ENCODE data around the gene GBA3. TPM values are rescaled to one million over a fixed set of nuclear protein-coding genes. Genes with fewer than 3 reads are reported as not detected.

Gene GBA3
- total RNA-seq, 4 donors from 2014 or later, result 0.47 TPM; not detected in 3

GRCh38 chr4:22730021-22730420, 37.3 kb downstream of the GBA3 start:
- TF ChIP-seq EP300 (IDR thresholded peaks at IDR 0.05), result no peak
- no peak for TF ChIP-seq CTCF (IDR thresholded peaks at IDR 0.05)
- no peak for TF ChIP-seq POLR2AphosphoS5 (IDR thresholded peaks at IDR 0.05)
- Histone ChIP-seq H3K9me3 (no peaks in the 10 kb centered on the region), H3K4me1 (no peaks in the 10 kb centered on the region), H3K27me3 (no peaks in the 10 kb centered on the region), H3K4me3 (no peak overlapping the region), H3K36me3 (no peaks in the 10 kb centered on the region), H3K27ac (no peak overlapping the region)
- DNase-seq (ENCODE audit: low spot score in 2 of 2), result no peak
- WGBS, result 84% methylated on average over 3 of the region's 3 CpGs

GRCh38 chr4:22733816-22734215, 41.1 kb downstream of the GBA3 start:
- TF ChIP-seq POLR2AphosphoS5 (IDR thresholded peaks at IDR 0.05) (no peak), EP300 (IDR thresholded peaks at IDR 0.05) (no peak), POLR2A (IDR thresholded peaks at IDR 0.05) (no peak), CTCF (IDR thresholded peaks at IDR 0.05) (no peak)
- no peaks in the 10 kb centered on the region for H3K27me3 ChIP-seq
- DNase-seq (ENCODE audit: low spot score in 2 of 2), result no peak
- no peak overlapping the region for H3K27ac ChIP-seq
- H3K4me1 ChIP-seq, result no peaks in the 10 kb centered on the region
- no peaks in the 10 kb centered on the region for H3K36me3 ChIP-seq
- H3K9me3 ChIP-seq, result no peaks in the 10 kb centered on the region
- H3K4me3 ChIP-seq, result no peak overlapping the region
- 64% methylated on average over 3 of the region's 3 CpGs for WGBS

GRCh38 chr4:22736912-22737311, 44.2 kb downstream of the GBA3 start:
- no peak for TF ChIP-seq CTCF (IDR thresholded peaks at IDR 0.05)
- TF ChIP-seq POLR2A (IDR thresholded peaks at IDR 0.05), result no peak
- no peak for TF ChIP-seq POLR2AphosphoS5 (IDR thresholded peaks at IDR 0.05)
- no peak for TF ChIP-seq EP300 (IDR thresholded peaks at IDR 0.05)
- H3K36me3 ChIP-seq, result no peaks in the 10 kb centered on the region
- H3K9me3 ChIP-seq, result no peaks in the 10 kb centered on the region
- WGBS, result 89% methylated on average over 2 of the region's 2 CpGs
- DNase-seq (ENCODE audit: low spot score in 2 of 2), result no peak
- H3K4me1 ChIP-seq, result no peaks in the 10 kb centered on the region
- no peak overlapping the region for H3K27ac ChIP-seq
- H3K4me3 ChIP-seq, result no peak overlapping the region
- no peaks in the 10 kb centered on the region for H3K27me3 ChIP-seq

GRCh38 chr4:22739968-22740367, 47.2 kb downstream of the GBA3 start:
- no peak overlapping the region for H3K4me3 ChIP-seq
- no peaks in the 10 kb centered on the region for H3K4me1 ChIP-seq
- no peaks in the 10 kb centered on the region for H3K9me3 ChIP-seq
- no peaks in the 10 kb centered on the region for H3K36me3 ChIP-seq
- 58% methylated on average over 3 of the region's 3 CpGs for WGBS
- DNase-seq (ENCODE audit: low spot score in 2 of 2), result no peak
- no peak for TF ChIP-seq EP300 (IDR thresholded peaks at IDR 0.05)
- TF ChIP-seq CTCF (IDR thresholded peaks at IDR 0.05), result no peak
- TF ChIP-seq POLR2AphosphoS5 (IDR thresholded peaks at IDR 0.05), result no peak
- TF ChIP-seq POLR2A (IDR thresholded peaks at IDR 0.05), result no peak
- H3K27me3 ChIP-seq, result no peaks in the 10 kb centered on the region
- no peak overlapping the region for H3K27ac ChIP-seq

GRCh38 chr4:22741744-22742143, 49.0 kb downstream of the GBA3 start:
- TF ChIP-seq POLR2A (IDR thresholded peaks at IDR 0.05), result no peak
- H3K9me3 ChIP-seq, result no peaks in the 10 kb centered on the region
- DNase-seq (ENCODE audit: low spot score in 2 of 2), result no peak
- no peaks in the 10 kb centered on the region for H3K36me3 ChIP-seq
- no peak overlapping the region for H3K4me3 ChIP-seq
- no peaks in the 10 kb centered on the region for H3K4me1 ChIP-seq
- H3K27ac ChIP-seq, result no peak overlapping the region
- WGBS, result 74% methylated on average over 3 of the region's 3 CpGs
- no peaks in the 10 kb centered on the region for H3K27me3 ChIP-seq

GRCh38 chr4:22743290-22743689, 50.6 kb downstream of the GBA3 start:
- H3K9me3 ChIP-seq, result no peaks in the 10 kb centered on the region
- H3K27ac ChIP-seq, result no peak overlapping the region
- DNase-seq (ENCODE audit: low spot score in 2 of 2), result no peak
- H3K27me3 ChIP-seq, result no peaks in the 10 kb centered on the region
- no peaks in the 10 kb centered on the region for H3K36me3 ChIP-seq
- WGBS, result 95% methylated on average over 3 of the region's 3 CpGs
- TF ChIP-seq CTCF (IDR thresholded peaks at IDR 0.05) (no peak), POLR2A (IDR thresholded peaks at IDR 0.05) (no peak), POLR2AphosphoS5 (IDR thresholded peaks at IDR 0.05) (no peak), EP300 (IDR thresholded peaks at IDR 0.05) (no peak)
- H3K4me3 ChIP-seq, result no peak overlapping the region
- H3K4me1 ChIP-seq, result no peaks in the 10 kb centered on the region
